HG03354 (cell line): Measurements from ENCODE around the gene KLK13.

Experiments
- ATAC-seq: cut with Tn5 transposase; IDR thresholded peaks from one replicate; pipeline ENCODE4 v1.9.1; 2021; ENCODE audit warnings: mild to moderate bottlenecking; ENCODE audit not compliant: unreplicated experiment, poor library complexity, severe bottlenecking

KLK13 gene, protein sequence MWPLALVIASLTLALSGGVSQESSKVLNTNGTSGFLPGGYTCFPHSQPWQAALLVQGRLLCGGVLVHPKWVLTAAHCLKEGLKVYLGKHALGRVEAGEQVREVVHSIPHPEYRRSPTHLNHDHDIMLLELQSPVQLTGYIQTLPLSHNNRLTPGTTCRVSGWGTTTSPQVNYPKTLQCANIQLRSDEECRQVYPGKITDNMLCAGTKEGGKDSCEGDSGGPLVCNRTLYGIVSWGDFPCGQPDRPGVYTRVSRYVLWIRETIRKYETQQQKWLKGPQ

DNA sequence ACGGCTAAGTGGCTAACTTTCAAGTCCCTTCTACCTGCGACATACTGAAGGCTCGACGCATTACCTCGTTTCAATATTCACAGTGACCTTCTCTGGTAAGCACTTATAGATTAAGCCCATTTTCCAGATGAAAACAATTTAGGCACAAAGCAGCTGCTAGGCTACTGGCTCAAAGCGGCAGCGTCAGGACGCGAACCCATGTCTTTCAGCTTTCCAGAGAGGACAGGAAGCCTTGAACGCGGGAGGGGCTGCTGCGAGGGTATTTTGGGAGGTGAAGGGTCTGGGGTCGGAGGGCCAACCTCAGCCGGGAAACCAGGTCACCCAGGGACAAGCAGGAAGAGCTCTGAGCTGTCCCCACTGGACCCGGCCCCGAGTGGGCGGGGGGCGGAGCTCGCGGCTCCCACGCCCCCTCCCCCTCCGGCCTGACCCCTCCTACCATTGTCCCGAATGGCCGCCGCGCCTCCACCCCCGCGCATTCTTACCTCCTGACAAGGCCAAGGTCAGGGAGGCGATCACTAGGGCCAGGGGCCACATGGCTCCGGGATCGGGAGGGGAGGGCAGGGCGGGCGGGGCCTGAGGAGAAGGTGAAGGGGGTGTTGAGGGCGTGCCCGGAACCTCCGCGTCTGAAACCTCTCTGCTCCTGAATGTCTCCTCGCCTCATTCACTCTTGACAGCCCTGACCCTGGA, at the start of gene KLK13:
KLK13 (minus strand) TSS at position 559 of the 687 bp plus-strand sequence; CDS start at position 534, 25 bp downstream.
- no peak for ATAC-seq

DNA sequence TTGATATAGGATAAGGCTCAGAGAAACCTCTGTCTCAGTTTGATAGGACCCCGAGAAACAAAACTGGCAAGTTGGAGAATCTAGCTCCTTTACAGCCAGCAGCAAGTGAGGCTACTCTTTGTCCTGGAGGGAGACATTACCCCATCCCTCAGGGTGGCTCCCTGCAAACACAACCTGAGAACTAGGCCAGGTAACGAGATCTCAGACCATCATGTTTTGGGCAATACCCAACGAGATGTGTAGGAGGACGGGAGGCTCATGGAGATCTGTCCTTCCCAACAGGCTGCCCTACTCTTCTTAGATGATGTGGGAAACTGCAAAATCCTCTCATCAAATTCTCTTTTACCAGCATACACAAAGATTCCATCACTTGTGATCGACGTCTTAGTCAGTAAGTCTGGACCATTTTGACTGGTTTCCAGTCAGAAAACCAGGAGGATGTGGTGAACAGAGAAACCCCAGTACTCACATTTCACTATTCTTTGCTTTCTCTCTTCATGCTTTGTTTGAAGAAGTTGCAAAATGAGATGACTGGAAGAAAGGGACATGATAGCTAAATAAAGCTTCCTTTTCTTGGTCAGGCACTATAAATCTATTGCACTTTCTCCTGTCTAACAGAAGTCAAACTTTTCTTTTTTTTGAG, 49.3 kb upstream of the KLK13 start:
- no peak for ATAC-seq

DNA sequence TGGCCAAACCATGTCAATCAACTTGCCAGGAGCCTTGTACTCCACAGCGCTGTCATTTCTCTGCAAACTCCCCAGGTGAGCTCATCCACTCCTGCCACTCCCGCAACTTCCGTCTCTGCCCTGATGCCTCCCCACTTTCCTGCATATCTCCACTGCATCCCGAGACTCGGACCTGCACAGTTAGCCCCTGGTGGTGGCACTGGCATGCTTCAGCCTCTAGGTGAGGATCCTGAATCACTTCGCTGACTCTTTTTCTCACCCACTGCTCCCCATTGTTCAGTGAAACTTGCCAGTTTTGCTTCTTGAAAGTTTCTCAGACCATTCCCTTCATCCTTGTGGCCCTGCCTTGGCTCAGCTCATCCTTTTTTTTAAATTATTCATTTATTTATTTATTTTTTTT, 46.7 kb upstream of the KLK13 start:
- ATAC-seq = no peak

- no peak for ATAC-seq
Observed at GRCh38 chr19:51110666-51110971, 45.7 kb upstream of the KLK13 start.

- peak; percentile 38 for ATAC-seq
Observed at GRCh38 chr19:51108805-51109146, 43.9 kb upstream of the KLK13 start.

DNA sequence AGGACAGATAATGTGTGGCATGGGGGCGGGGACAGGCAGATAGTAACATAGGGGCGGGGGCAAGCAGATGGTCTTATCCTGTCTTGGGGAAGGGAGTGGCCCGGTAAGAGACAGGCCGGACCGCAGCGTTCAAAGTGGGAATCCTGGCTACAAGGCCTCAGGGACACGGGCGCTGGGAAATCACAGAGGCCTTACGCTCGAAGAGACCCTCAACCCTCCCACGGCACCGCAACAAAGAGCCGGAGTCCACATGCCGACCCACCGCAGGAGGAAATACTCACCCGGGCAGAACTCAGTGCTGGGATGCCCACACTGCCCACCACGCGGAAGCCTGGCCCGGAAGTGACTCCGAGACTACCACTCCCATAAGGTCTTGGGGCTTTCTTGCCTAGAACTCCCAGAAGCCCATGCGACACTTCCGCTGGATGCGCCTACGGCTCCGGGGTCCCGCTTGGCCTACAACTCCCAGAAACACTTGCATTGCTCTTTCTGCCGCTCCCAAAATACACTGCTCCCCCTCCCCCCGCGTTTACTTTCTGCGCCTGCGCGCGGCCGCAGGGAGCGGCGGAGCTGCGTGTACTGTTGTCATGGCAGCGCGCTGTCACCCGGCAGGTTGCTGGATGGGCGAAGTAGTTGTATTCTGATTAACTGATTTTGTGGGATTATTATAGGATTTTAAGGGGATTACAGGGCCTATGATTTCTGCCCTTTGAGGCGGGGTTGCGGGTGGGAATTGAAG, 43.3 kb upstream of the KLK13 start, which contains the start of gene CTU1:
CTU1 (minus strand) TSS at position 344 of the 739 bp plus-strand sequence. CDS start 3,840 bp downstream, outside the sequence.
- peak; percentile 97 for ATAC-seq

DNA sequence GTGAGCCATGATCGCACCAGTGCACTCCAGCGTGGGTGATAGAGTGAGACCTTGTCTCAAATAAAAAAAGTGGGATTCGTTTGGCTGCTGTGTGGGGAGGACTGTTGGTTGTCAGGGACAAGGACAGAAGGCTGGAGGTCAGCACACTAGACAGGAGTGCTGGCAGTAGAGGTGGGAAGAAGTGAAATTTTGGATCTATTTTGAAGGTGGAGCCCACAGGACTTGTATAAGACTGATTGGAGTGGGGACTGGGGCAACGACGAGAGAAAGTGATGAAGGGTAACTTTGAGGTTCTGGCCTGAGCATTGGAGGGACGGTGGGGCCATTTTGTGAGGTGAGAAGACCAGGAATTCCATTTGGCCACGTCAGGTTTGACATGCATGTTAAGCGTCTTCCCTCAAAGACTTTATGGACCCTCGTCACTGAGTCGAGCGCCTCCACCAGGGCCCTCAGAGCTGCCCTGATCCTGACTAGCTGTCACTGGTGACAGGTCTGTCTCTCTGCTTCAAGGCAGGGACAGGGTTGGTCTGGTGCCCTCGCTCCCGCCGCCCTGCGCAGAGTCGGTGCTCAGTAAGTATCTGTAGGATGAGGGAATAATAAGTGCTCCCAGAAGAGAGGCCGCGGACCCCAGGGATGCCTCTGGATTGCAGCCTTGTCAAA, 42.6 kb upstream of the KLK13 start:
- no peak for ATAC-seq

DNA sequence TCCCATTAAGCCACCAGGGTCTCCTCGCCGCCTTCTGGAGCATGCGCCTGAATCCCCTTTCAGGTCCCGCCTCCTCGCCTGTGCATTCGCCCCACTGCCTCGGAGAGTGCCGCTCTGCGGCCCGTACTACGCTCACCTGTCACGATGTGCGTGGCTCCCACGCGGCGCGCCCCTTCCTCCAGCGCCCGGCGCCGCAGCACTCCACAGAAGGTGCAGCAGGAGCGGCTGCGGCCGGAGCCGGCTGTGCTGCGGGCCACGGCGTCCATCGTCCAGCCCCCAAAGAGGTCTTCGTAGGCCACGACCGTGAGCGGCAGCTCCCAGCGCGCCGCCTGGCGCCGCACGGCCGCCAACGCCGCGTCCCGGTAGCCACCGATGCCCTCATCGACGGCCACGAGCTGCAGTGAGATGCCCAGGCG, 39.0 kb upstream of the KLK13 start:
- no peak for ATAC-seq

- no peak for ATAC-seq
Observed at GRCh38 chr19:51102991-51103390, 38.1 kb upstream of the KLK13 start.

GRCh38 chr19:51101171-51101865, 36.4 kb upstream of the KLK13 start:
- ATAC-seq = no peak

GRCh38 chr19:51100601-51101000, 35.7 kb upstream of the KLK13 start:
- ATAC-seq = no peak

DNA sequence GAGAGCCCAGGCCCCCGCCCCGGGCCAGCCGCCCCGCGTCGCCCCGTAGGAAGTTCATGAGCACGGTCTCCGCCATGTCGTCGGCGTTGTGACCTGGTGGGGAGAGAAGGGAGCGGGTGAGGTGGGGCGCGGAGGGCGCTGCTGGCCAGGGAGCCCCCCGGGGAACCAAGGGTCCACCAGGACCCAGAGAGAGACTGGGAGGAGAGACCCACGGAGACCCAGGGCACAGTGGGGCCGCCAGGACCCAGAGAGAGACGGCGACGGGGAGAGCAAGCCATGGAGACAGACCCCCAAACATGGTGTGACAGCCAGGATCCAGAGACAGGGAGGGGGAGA, 34.1 kb upstream of the KLK13 start:
- no peak for ATAC-seq

DNA sequence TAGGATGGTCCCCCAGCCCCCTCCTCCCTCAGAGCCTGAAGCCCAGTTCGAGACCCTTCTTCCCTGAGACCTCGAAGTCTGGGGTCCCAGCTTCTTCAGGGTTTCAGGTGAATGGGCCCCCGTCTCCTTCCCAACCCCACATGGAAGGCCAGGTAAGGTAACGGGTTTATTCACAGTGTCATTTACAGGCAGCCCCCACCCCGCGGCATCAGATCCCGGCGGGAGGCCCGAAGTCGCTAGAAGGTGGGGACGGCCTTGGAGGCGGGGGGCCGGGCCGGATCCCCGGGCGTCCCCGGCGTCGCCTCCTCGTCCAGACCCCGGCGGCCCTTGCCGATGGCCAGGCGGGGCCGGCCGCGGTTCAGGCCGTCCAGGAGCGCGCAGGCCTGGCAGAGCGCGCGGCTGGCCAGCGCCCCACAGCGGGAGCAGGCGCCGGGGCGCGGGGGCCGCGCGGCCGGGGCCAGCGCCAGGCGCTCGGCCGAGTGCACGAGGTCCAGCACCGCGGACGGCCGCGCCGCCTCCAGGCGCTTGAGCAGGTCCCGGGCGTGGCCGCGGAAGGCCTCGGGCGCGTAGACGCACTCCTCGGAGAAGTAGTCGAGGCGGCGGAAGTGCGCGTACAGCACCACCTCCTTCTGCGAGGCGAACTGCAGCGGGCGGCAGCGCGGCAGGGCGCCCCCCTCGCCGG, 33.6 kb upstream of the KLK13 start:
- ATAC-seq = no peak

GRCh38 chr19:51097796-51098195, 32.9 kb upstream of the KLK13 start:
- ATAC-seq = no peak

- ATAC-seq = no peak
Observed at GRCh38 chr19:51097166-51097738, 32.4 kb upstream of the KLK13 start.

- ATAC-seq = no peak
Observed at GRCh38 chr19:51096473-51097165, 31.7 kb upstream of the KLK13 start.

GRCh38 chr19:51094696-51095279, 29.9 kb upstream of the KLK13 start:
- no peak for ATAC-seq
